GM12872 (cell line): ENCODE data around the gene VPS39.

Experiments
- CTCF ChIP-seq: IDR thresholded peaks from 3 replicates; pipeline ENCODE4 v1.5.1; 2011; ENCODE audit warnings: low read depth, mild to moderate bottlenecking, low read length, moderate library complexity; ENCODE audit not compliant: insufficient read depth

The VPS39 gene

GRCh38 chr15:42148808-42149492 is 59.2 kb downstream of the VPS39 start:
- TF ChIP-seq CTCF = no peak

- no peak for TF ChIP-seq CTCF
Observed at GRCh38 chr15:42147431-42147735, 60.7 kb downstream of the VPS39 start.

DNA sequence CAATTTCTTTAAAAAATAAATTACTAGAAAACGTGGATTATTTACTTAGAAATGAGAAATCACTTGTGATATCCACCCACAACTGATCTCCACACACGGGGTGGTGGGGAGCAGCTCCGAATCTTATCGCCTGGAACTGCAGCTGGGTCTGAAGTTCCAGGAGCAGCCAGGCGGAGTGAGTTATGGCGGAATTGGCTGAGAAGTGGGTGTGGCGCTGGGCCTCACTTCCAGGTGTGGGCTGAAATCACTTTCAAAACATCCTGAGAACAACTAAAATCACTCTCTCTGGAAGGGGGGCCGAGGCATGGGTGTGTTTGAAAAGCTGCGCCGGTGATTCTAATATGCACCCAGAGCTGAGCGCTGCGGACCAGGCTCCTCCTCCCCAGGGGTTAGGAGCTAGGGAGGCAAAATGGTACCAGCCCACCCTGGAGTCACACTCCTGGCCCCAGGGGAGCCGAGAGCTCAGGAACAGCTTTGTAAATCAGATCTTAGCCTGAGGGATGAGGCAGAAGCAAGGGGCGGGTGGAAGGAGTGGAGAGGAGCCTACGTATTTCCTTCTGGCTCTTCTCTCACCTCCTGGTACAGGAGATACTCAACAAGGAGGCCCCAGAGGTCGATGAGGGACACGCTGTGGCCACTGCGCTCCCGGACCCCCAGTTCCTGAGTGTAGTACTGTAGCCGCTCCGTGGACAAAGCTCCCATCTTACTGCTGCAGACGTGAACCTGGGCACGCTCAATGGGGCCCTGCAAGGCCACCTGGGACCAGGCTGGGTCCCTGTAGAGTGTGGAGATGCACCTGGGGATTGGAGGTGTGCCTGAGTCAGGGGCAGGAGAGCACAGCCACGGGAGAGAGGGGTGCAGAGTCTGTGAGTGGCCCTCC is 61.3 kb downstream of the VPS39 start:
- no peak for TF ChIP-seq CTCF

- no peak for TF ChIP-seq CTCF
Observed at GRCh38 chr15:42145546-42146455, 62.3 kb downstream of the VPS39 start.

GRCh38 chr15:42144841-42145375 is 63.2 kb downstream of the VPS39 start:
- TF ChIP-seq CTCF = no peak

DNA sequence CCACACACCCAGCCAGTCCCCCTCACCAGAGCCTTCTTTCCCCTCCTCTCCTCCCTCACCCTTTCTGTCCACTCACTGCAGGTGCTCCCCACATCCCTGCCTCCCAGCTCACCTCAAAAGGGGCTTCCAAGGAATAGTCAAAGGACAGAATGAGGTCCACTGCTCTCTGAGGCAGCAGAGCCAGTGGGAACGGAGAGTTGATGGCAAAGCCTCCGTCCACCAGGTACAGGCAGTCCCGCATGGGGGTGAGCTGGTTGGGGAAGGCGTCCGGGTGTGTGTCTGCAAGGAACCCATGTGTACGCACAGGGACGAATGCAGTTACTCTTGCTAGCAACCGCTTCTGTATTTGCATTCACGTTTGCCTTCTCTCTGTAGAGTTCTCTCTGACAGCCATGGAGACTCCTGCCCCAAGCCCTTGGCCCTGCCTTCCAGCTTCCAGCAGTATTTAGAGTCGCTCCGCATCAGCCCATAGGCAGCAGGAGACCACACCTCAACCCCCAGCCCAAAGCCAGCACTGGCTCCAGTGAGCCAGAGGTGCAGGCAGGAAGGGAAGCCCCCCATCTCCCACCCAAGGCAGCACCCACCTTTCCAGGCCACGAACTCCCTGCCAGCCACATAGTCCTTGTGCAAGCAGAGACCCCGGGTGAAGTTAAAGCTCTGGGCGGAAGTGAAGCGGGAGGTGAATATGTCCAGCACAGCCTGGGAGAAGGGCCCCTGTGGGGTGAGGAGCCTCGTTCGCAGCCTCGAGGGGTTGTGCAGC is 64.1 kb downstream of the VPS39 start:
- no peak for TF ChIP-seq CTCF

DNA sequence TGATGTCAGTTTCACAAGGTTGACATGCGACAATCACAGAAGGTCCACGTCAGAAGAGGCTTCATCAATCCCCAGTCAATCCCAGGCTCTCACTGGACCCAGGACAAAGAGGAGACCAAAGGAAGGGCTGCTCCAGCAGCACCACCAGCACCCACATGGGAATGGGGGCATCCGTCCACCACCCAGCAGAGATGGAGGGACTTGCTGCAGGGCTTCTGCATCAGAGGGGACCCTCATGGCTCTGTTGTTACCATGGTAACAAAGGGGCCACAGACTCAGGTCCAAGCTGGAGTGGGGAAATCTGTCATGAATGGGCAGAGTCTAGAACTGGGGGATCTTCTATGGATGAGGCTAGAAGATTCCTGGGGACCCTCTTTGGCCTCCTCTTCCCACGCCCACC is 64.7 kb downstream of the VPS39 start:
- no peak for TF ChIP-seq CTCF
